Psoas muscle (tissue), 8 donors: ENCODE data around the gene TMEM38A. TPM values are rescaled to one million over a fixed set of nuclear protein-coding genes. Genes with fewer than 3 reads are reported as not detected.
"Not testable (repeated sequence)": the region's sequence is repeated elsewhere in the genome, so short reads cannot be mapped to it uniquely, and the experiment has no call there.

Source experiments
- ATAC-seq, 4 donors: fragments of 200-7000 bp; cut with Tn5 transposase; one replicate each; pipeline ENCODE4 v1.9.1; 2020; ENCODE audit warnings: moderate library complexity in 3 of 4, mild to moderate bottlenecking in 2 of 4
- DNase-seq, 2 donors: peaks; one replicate each; pipeline ENCODE4 v3.0.0-alpha.2; 2020
- H3K27ac ChIP-seq: fragments of 200-600 bp; one replicate; pipeline ENCODE4 v1.8.0; 2022
- H3K27me3 ChIP-seq, 3 donors: fragments of 200-600 bp in 1 of 3; one replicate each; pipeline versions ENCODE4 v1.6.1 to v1.8.0; 2013 to 2022; ENCODE audit warnings: low read length in 2 of 3, mild to moderate bottlenecking in 2 of 3, moderate library complexity in 1 of 3; ENCODE audit not compliant: insufficient read depth in 3 of 3
- H3K36me3 ChIP-seq, 2 donors: fragments of 200-600 bp in 1 of 2; one replicate each; pipeline versions ENCODE4 v1.6.1 to v1.8.0; 2013 to 2022; ENCODE audit warnings: low read depth in 1 of 2, mild to moderate bottlenecking in 1 of 2, moderate library complexity in 1 of 2; ENCODE audit not compliant: insufficient read depth in 1 of 2
- H3K4me1 ChIP-seq: fragments of 200-600 bp; one replicate; pipeline ENCODE4 v1.8.0; 2022
- H3K4me3 ChIP-seq: fragments of 200-600 bp; one replicate; pipeline ENCODE4 v1.8.0; 2022; ENCODE audit warnings: mild to moderate bottlenecking
- H3K9me3 ChIP-seq: fragments of 200-600 bp; one replicate; pipeline ENCODE4 v1.8.0; 2022
- CTCF ChIP-seq: fragments of 200-600 bp; IDR thresholded peaks from one replicate; pipeline ENCODE4 v1.8.0; 2022; ENCODE audit warnings: antibody characterized with exemption
- WGBS, 3 donors: extraction: QIAGEN DNeasy Blood & Tissue Kit; methylation state at CpG; one replicate each; pipeline versions ENCODE4 v1.1.6 to v1.1.7; 2013; 5-methylcytosine and 5-hydroxymethylcytosine counted together
- intact Hi-C, 2 donors: fragments of 100-400 bp; cut with DNase I; formaldehyde crosslinking; loops; one replicate each; pipeline versions ENCODE4 v1.11.0 to v1.14.2; 2022
- polyA plus RNA-seq, 3 donors: library from polyadenylated mRNA; stranded (reverse); fragments of 200-250 nt; gene quantifications; one replicate each; pipeline ENCODE4 v1.2.3, GENCODE V29; 2013
- total RNA-seq, 4 donors: library from RNA; stranded (reverse); fragmentation: NEBNext Ultra II Directional in 2 of 4; extraction: Animal tissue kit (Norgen Biotek cat#: 25700) in 2 of 4; gene quantifications; one replicate each; pipeline versions ENCODE4 v1.2.1 to v1.2.4, GENCODE V29; 2021 to 2023
- donor health status: healthy with polysubstance abuse.
- donor health status: DM: no; HTN: no; CAD: no; lungs with moderate emphysema.
- donor health status: Bipolar disorder and iron deficiency.
- donor health status: healthy.
- donor health status: DM: yes; HTN: yes; CAD: no.
- donor health status: DM: no; HTN: no; CAD: no.
- donor health status: DM: no; HTN: no; CAD: no.
- donor health status: DM: yes; HTN: yes; CAD: no.

TMEM38A gene
- total and polyA plus RNA-seq, 7 donors: 53.2 to 295 (median 130) TPM

- Histone ChIP-seq H3K27ac (peak overlapping the region; percentile 75), H3K4me3 (no peak overlapping the region), H3K9me3 (no peaks in the 10 kb centered on the region), H3K27me3 (no peaks in the 10 kb centered on the region), H3K36me3 (no peaks in the 10 kb centered on the region), H3K4me1 (peaks cover 24% of the 10 kb centered on the region)
- TF ChIP-seq CTCF: no peak
- no peak for ATAC-seq
- intact Hi-C loops: no loop called here
- WGBS, 3 donors: 34 to 54% (median 48%) methylated on average over 3 of the region's 3 CpGs
- no peak for DNase-seq
These were observed 12.3 kb downstream of the TMEM38A start for GRCh38 chr19:16673231-16673630.

- ATAC-seq, H3K9me3 ChIP-seq, intact Hi-C loops, H3K36me3 ChIP-seq, H3K27me3 ChIP-seq, H3K4me3 ChIP-seq, DNase-seq: not testable (repeated sequence)
- Histone ChIP-seq H3K4me1 (peaks cover 24% of the 10 kb centered on the region), H3K27ac (peak overlapping the region; percentile 75)
- 54 to 72% (median 69%) methylated on average over 4 of the region's 4 CpGs for WGBS, 3 donors
These were observed 12.9 kb downstream of the TMEM38A start for GRCh38 chr19:16673839-16674238.

- H3K9me3 ChIP-seq: no peaks in the 10 kb centered on the region
- ATAC-seq: no peak
- no peaks in the 10 kb centered on the region for H3K27me3 ChIP-seq
- intact Hi-C loops: no loop called here
- TF ChIP-seq CTCF: no peak
- peaks cover 24% of the 10 kb centered on the region for H3K4me1 ChIP-seq
- peak overlapping the region; percentile 23 for H3K27ac ChIP-seq
- no peak overlapping the region for H3K4me3 ChIP-seq
- WGBS, 3 donors: 76 to 93% (median 81%) methylated on average over 15 of the region's 15 CpGs
- H3K36me3 ChIP-seq: peaks cover 0 to 20% of the 10 kb centered on the region in 2 donors
- no peak for DNase-seq
These were observed 15.3 kb downstream of the TMEM38A start for GRCh38 chr19:16676101-16676798.

- Histone ChIP-seq H3K27ac (no peak overlapping the region), H3K9me3 (no peaks in the 10 kb centered on the region), H3K4me3 (no peak overlapping the region), H3K36me3 (peaks cover 0 to 28% of the 10 kb centered on the region in 2 donors), H3K4me1 (peaks cover 24% of the 10 kb centered on the region), H3K27me3 (no peaks in the 10 kb centered on the region)
- TF ChIP-seq CTCF: no peak
- intact Hi-C loops: no loop called here
- ATAC-seq (no peak), DNase-seq (no peak)
These were observed 16.1 kb downstream of the TMEM38A start for GRCh38 chr19:16677055-16677454.

- Histone ChIP-seq H3K4me3 (no peak overlapping the region), H3K36me3 (peaks cover 0 to 42% of the 10 kb centered on the region in 2 donors), H3K27ac (no peak overlapping the region), H3K4me1 (peaks cover 10% of the 10 kb centered on the region), H3K27me3 (no peaks in the 10 kb centered on the region), H3K9me3 (no peaks in the 10 kb centered on the region)
- DNase-seq (no peak), ATAC-seq (no peak)
- no peak for TF ChIP-seq CTCF
- intact Hi-C loops: no loop called here
- WGBS, 3 donors: 86 to 87% (median 86%) methylated on average over 9 of the region's 9 CpGs
These were observed 17.6 kb downstream of the TMEM38A start for GRCh38 chr19:16678498-16678897.
